ENCODE results near the gene FEZ2.
"Not testable (repeated sequence)": the region's sequence is repeated elsewhere in the genome, so short reads cannot be mapped to it uniquely, and the experiment has no call there.

FEZ2 gene, protein sequence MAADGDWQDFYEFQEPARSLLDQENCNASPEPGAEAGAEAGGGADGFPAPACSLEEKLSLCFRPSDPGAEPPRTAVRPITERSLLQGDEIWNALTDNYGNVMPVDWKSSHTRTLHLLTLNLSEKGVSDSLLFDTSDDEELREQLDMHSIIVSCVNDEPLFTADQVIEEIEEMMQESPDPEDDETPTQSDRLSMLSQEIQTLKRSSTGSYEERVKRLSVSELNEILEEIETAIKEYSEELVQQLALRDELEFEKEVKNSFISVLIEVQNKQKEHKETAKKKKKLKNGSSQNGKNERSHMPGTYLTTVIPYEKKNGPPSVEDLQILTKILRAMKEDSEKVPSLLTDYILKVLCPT

DNA sequence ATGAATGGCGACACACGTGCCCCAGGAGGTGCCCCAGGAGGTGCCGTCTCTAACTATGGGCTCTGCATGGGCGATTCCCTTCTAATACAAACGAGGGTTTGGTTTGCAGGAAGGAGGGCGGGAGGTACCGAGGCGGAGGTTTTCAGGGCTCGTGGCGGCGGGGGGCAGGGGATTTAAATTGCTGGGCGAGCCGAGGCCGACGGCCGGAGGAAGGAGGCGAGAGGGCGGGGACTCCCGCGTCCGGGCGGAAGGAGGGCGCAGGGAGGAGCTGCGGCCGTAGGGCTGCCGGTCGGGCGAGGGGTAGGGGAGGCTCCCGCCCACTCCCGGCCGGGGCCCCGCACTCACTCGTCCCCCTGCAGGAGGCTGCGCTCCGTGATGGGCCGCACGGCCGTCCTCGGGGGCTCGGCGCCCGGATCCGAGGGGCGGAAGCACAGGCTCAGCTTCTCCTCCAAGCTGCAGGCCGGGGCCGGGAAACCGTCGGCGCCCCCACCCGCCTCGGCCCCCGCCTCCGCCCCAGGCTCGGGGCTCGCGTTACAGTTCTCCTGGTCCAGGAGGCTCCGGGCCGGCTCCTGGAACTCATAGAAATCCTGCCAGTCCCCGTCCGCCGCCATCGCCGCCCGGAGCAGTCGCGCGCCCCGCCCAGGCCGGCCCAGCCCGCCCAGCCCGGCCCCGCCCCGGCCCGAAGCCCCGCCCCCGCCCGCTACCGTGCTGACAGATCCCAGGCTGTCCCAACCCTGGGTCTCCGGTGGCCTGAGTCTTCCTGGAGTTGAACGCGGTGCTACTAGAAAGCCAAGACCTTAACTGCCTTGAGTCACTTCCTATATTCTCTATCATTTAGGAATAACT is at the start of gene FEZ2:
FEZ2 (minus strand) TSS at position 637 of the 846 bp plus-strand sequence; CDS start at position 611, 26 bp downstream.
- DNase-seq (ENCODE audit: low spot score): peak; percentile 50
- no peak for FAIRE-seq

DNA sequence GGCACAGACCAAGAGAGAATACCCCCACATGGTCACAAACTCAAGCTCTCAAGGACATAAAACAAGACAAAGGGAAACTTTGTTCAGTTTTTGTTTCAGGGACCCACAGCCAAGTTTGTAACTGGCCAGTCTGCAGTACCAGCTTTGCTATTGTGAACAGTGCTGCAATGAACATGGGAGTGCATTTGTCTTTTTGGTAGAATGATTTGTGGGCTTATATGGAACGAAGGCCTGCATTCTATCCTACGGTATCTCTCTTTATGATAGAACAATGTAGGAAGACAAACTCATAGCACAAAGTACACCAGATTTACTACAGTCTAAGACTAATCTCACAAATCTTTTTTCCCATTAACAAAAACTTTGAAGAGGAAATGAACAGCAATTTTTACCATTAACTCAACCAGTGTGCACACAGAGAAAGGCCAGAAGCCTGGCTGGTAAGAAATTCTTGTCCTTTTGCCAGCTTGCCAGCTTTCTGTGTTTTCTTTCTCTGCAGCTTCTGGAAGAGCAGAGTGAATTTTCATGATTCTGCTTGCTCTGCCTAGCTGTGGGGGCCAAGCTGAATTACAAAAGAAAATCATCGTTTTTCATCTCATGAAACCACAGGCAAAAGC is 37.1 kb upstream of the FEZ2 start:
- DNase-seq (ENCODE audit: low spot score) (no peak), FAIRE-seq (no peak)

DNA sequence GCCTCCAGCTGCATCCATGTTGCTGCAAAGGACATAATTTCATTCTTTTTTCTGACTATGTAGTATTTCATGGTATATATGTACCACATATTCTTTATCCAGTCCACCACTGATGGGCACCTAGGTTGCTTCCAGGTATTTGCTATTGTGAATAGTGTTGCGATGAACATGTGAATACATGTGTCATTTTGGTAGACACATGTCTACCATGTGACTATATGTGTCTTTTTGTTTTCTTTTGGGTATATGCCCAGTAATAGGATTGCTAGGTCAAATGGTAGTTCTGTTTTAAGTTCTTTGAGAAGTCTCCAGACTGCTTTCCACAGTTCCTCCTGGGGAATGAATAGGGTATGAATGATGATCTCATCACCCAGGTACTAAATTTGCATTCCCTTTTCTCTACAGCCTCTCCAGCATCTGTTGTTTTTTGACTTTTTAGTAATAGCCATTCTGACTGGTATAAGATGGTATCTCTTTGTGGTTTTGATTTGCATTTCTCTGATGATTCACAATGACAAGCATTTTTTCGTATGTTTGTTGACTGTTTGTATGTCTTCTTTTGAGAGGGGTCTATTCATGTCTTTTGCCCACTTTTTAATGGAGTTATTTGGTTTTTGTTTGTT is 35.6 kb upstream of the FEZ2 start:
- no peak for FAIRE-seq
- DNase-seq (ENCODE audit: low spot score): no peak

DNA sequence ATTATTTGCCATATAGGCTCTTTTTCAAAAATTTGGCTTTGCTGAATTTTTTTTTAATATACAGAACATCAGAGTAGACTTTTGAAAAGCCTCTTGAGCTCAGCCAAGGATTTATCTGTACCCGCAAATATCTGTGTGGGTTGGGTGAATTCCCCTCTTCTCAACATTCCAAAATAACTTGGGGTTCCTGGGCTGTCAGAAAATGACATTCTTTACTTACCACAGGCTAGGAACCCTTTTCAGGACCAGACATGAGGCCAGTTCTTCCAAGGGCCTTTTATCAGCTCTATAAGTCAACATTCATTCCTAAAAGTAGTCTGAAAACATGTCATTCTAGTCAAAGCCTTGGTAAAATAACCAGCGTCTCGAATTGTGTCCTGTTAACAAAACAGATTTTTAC is 28.8 kb upstream of the FEZ2 start:
- FAIRE-seq: no peak
- DNase-seq (ENCODE audit: low spot score): no peak

DNA sequence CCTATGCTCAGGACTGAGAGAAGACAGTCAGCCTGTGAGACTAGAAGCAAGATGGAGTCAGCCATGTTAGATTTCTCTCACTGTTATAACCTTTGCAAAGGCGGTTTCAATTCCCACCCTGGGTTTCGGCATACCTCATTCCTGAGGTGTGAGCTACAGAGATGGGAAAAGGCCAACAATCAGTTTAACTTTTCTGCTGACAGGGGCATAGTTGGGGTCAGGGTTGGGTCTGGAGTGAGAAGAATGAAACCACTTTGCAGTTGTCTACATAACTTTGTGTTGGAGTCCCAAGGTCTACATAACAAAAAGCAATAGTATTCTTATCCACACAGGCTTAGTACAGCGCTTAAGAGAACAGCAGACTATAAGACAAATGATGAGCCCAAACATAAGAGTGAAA is 28.1 kb upstream of the FEZ2 start:
- DNase-seq (ENCODE audit: low spot score): no peak
- no peak for FAIRE-seq

DNA sequence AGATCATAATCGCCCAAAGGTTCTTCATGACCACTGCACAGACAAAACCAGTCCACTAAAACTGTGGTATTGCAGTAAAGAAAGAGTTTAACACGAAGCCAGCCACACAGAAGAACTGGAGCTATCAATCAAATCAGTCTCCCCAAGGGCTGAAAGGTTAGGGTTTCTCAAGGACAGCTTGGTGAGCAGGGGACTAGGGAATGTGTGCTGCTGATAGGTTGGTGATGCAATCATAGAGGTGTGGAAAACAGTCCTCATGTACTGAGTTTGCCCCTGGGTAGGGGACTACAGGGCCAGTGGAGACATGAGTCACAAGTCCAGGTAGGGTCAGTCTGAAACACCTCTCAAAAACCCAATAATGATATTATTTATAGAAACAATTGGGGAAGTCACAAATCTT is 27.3 kb upstream of the FEZ2 start:
- DNase-seq (ENCODE audit: low spot score) (no peak), FAIRE-seq (no peak)

DNA sequence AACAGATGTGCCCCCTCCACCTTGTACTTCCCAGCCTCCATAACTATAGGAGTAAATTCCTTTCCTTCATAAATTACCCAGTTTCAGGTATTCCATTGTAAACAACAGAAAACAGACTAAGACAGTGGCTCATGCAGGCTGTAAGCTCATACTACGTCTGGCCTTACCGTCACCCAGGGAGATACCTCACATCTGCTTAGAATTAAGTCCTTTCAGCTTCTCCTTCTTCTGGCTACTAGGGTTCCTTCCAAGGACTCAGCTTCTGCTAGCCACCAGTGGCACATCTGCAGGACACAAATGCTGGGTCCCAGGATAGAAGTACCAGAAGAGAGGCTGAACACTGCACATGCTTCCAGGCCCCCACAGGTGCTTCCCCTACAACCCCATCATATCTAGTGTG is 22.4 kb upstream of the FEZ2 start:
- DNase-seq (ENCODE audit: low spot score) (no peak), FAIRE-seq (no peak)

DNA sequence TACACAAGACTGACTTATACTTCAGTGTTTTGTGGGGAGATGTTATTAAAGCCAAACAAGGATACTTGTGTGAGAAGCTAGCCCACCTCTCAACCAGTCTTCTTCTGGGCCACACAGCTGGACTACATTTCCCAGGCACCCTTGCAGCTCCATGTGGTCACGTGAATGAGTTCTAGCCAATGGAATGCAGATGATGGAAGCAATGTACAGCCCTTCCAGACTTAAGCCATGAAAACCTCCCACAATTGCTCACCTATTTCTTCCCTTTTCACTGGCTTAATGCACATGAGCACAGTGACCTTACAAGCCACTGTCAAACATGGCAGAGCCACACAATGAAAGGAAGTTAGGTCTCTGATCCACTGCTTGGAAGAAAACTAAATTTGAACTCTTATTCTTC is 20.4 kb upstream of the FEZ2 start:
- DNase-seq (ENCODE audit: low spot score): peak; percentile 78
- no peak for FAIRE-seq

DNA sequence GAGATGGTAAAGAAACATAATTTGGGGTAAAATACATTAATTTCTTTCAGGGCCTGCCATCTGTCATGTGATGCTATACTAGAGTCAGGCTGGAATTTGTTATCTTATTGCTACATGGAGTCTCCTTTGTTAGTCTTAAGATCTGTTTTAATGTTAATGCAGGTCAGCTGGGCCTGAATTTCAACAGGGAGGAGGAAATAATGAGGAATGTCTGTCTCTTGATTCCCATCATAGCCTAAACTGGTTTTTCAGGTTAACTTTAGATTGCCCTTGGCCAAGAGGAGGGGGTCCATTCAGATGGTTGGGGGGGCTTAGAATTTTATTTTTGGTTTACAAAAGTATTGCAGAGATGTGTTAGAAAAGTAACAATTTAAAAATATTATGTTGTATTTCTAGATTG is 19.0 kb upstream of the FEZ2 start:
- no peak for FAIRE-seq
- no peak for DNase-seq (ENCODE audit: low spot score)

DNA sequence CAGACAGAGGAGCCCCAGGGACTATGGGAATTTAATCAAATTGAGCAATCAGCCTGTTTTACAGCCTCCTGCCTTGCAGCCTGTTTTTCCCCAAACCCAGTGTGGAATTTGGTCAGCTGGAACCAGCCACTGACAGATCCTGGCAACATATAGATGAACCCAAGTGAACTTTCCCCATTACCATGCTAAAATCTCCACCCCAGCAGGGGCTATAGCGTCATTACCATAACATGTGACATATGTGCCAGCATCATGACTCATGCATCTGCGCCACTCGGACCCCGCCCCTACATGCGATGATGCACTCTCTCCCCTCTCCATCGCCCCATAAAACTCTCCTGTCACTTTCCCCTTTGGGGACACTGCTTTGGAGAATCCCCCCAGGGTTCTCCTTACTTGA is 17.3 kb upstream of the FEZ2 start:
- FAIRE-seq: no peak
- no peak for DNase-seq (ENCODE audit: low spot score)

DNA sequence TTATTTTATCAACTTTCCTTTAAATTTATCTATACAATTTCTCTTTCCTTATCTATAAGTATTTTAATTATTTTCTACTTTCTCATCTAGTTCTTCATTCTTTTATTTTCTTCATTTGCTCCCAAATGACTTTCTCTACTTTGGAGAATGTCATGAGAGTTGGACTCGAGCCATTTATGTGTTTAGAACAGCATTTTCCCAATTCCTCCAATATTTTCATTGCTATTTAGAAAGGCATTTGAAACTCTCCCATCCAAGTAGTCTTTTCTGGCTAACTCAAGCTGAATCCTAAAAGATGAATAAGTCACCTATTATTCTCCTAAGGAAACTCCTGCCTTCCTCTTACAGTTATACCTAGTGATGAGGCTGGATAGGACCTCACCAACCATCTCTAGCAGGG is 15.8 kb upstream of the FEZ2 start:
- DNase-seq (ENCODE audit: low spot score): no peak
- no peak for FAIRE-seq

DNA sequence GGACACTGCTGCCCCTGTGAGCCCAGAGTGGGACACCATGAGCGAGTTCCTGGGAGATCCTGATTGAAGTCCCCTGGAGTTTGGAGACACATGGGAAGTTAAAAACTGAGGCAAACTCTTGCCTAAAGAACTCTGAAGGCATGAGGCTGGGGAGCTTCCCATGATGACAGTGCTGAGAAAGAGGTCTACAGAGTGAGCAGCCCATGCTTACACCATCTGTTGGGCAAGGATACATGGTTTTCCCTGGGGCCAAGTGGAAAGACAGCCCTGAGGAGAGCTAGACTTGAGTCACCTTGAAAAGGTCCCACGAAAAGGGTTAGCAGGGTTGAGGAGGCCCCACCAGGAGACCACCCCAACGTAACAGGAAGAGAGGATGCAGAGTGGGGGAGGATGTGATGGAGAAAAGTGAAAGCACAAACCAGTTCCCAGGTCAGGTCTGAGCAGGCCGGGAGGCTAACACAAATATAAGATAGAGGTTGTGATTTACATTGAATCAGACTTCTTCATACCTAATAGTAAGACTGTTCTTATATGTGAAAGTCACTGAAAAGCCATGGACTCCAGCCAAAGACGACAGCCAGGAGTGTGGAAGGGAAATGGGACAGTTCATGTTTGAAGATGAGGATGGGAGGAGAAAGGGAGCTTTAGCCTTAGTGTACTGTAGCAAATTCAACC is 13.5 kb upstream of the FEZ2 start:
- FAIRE-seq: no peak

DNA sequence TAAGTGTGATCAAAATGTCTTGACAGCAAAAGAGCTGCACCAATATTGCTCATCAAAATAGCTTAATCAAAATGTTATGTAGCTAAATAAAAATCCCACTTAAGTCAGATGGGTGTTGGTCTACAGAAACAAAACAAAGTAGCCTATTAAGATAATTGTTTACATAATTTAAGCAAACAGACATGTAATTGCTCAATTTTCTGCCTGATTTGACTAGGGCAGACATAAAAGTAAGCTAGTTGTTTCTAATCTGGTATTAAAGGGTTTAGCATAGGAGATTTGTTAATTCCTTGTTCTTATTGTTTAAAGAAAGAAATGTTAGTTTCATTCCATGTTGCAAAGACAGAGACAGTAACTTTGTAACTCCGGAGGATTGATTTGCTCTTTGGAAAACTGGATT is 11.5 kb upstream of the FEZ2 start:
- no peak for DNase-seq (ENCODE audit: low spot score)
- FAIRE-seq: no peak

More for the DNA sequence above, 13.5 kb upstream of the FEZ2 start:
- DNase-seq (ENCODE audit: low spot score): no peak

DNA sequence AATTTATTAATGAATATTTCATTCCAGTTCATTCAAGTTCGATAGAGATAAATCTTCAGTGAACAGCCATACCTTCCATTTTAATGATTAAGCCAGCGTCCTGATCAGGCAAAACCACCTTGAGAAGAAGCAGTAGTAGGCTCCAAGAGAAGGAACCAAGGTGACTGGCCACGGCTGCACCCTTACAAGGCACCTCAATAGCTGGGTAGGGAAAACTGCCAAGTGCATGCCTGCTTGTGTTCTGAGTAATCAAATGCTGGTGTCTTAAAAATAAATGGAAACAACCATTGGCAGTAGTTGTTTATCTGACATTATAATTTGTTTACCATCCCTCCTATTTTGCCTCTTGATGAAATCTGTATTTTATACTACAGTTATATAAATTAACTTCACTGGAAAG is 10.0 kb upstream of the FEZ2 start:
- no peak for FAIRE-seq
- DNase-seq (ENCODE audit: low spot score): no peak

DNA sequence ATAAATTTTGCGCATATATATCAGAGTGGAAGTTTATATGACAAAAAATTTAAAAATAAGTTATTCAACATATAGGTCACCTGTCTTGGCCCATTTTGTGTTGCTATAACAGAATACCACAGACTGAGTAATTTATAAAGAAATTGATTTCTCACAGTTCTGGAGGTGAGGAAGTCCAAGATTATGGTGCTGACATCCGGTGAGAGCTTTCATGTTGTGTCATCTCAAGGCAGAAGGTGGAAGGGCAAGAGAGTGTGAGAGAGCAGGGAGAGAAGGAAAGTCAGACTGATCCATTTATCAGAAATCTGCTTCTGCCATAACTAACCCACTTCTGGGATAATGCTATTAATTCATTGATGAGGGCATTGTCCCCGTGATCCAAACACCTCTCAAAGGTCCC is 9.0 kb upstream of the FEZ2 start:
- no peak for FAIRE-seq
- no peak for DNase-seq (ENCODE audit: low spot score)

DNA sequence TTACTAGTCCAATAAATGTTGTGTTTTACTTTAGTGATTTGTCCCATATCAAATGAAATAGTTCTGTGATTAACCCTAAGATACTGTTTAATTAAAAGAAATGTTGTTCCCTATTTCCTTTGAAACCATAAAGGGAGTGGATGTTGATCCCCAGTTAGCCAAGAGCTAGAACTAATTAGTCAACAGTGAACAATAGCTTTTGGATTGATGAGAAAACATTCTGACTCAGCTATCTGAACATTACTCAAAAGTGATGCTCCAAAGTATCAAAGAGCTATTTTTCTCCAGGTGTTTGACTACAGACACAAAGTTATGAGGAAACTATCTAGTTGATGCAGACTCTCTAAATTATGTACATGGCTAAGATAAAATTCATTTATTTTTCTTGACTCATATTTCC is 7.3 kb upstream of the FEZ2 start:
- FAIRE-seq: no peak

DNA sequence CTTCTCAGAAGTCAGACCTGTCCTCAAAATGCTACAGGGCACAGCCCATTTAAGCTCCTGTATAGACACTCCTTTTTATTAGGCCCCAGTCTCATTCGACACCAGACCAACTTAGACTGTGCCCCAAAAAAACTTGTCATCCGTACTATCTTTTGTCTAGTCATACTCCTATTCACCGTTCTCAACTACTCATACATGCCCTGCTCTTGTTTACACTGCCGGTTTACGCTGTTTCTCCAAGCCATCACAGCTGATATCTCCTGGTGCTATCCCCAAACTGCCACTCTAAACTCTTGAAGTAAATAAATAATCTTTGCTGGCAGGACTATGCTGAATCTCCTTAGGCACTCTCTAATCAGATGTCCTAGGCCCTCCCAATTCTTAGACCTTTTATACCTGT is 5.7 kb upstream of the FEZ2 start:
- DNase-seq (ENCODE audit: low spot score); FAIRE-seq: not testable (repeated sequence)

More for the DNA sequence above, 7.3 kb upstream of the FEZ2 start:
- no peak for DNase-seq (ENCODE audit: low spot score)

DNA sequence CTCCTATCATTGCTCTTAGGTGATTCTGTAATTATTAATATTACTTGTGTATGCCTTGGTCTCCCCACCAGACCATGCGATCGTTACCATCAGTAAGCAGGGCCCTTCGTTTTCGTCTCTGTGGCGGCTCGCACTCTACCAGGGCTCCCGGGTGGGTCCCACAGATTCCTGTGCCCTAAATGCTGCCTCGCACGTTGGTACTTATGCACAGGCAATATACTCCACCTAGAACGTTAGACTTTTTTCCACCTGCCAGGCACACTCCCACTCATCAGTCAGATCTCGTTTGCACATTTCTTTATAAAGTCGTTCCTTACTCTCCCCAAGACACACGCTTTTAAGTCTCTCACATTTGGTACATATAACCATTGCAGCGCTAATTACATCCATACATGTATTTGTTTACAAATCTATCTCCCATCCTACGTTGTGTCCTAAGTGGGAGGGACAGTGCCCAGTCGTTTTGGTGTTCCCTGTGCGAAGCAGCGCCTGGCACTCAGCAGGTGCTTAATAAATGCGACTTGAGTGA is 901 bp downstream of the FEZ2 start:
- FAIRE-seq (no peak), DNase-seq (ENCODE audit: low spot score) (no peak)

DNA sequence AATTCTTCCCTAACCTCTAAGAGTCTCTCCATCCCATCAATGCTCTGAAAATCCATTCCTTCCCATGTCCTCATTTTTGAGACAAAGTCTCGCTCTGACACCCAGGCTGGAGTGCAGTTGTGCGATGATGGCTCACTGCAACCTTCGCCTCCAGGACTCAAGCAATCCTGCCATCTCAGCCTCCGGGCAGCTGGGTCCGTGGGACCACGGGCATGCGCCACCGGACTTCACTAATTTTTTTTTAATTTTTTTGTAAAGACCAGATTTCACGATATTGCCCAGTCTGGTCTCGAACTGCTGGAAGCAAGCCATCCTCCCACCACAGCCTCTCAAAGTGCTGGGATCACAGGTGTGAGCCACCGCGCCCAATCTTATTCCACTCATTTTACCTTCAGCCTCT is 1.6 kb downstream of the FEZ2 start:
- DNase-seq (ENCODE audit: low spot score) (no peak), FAIRE-seq (no peak)

DNA sequence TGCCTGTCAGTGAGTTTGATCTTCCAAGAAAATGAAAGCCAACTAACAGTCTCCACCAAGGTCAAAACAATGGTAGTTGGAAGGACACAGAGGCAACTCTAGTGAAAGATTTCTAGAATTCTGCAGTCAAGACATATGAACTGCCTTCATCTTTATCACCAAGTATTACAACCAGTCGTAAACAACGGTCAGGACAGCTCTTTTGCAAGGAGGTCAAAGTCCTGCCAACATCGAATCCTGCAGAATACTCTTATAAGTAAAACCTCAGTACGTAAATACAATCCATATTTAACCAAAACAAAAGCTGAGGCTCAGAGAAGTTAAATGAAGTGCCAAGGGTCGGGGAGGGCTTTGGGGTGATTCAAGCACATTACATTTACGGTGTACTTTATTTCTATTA is 3.1 kb downstream of the FEZ2 start:
- no peak for DNase-seq (ENCODE audit: low spot score)
- no peak for FAIRE-seq

DNA sequence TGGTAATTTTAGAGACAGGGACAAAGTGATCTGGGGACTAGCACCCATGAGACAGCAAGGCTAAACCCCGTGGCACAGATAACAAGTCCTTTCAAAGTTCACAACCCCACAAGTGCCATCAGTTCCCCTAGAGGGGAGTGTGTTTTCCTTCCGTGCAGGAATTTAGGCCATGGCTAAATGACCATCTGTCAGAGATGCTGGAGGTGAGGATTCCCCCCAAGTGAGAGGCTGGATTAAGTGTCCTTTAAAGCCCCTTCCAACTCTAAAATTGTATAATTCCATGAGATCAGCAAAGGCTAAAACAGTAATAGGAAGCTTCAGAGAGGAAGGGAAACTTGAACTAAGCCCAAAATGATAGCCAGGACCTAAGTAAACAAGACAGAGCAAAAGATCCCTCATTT is 8.7 kb downstream of the FEZ2 start:
- no peak for FAIRE-seq
- no peak for DNase-seq (ENCODE audit: low spot score)
